Liver (tissue), 9 donors: ENCODE results near the gene CCNO. TPM values are rescaled to one million over a fixed set of nuclear protein-coding genes. Genes with fewer than 3 reads are reported as not detected.

Experiments used
- DNase-seq: peaks from one replicate; pipeline ENCODE4 v3.0.0-alpha.2; 2017; ENCODE audit warnings: low spot score
- H3K27ac ChIP-seq, 2 donors: one replicate each; pipeline ENCODE4 v1.7.0; 2013; ENCODE audit warnings: inconsistent platforms in 2 of 2, low read length in 2 of 2, control low read depth in 1 of 2, low read depth in 1 of 2, mild to moderate bottlenecking in 1 of 2
- H3K27me3 ChIP-seq, 4 donors: one replicate each; pipeline versions ENCODE4 v1.6.1 to v1.7.0; 2013; ENCODE audit warnings: low read length in 3 of 4, inconsistent platforms in 1 of 4, mild to moderate bottlenecking in 1 of 4, moderate library complexity in 1 of 4; ENCODE audit not compliant: control insufficient read depth in 4 of 4, insufficient read depth in 4 of 4
- H3K36me3 ChIP-seq, 4 donors: one replicate each; pipeline versions ENCODE4 v1.6.1 to v1.7.0; 2013; ENCODE audit warnings: low read length in 3 of 4, mild to moderate bottlenecking in 3 of 4, low read depth in 1 of 4, moderate library complexity in 1 of 4; ENCODE audit not compliant: control insufficient read depth in 4 of 4, insufficient read depth in 3 of 4
- H3K4me1 ChIP-seq, 4 donors: one replicate each; pipeline versions ENCODE4 v1.6.1 to v1.7.0; 2013; ENCODE audit warnings: low read length in 3 of 4, mild to moderate bottlenecking in 3 of 4, moderate library complexity in 1 of 4; ENCODE audit not compliant: control insufficient read depth in 4 of 4, insufficient read depth in 4 of 4
- H3K4me3 ChIP-seq, 3 donors: one replicate each; pipeline versions ENCODE4 v1.6.1 to v1.7.0; 2013; ENCODE audit warnings: low read length in 3 of 3, control low read depth in 1 of 3, low read depth in 1 of 3, mild to moderate bottlenecking in 1 of 3
- H3K9ac ChIP-seq, 2 donors: one replicate each; pipeline ENCODE4 v1.7.0; 2013; ENCODE audit warnings: low read length in 2 of 2, mild to moderate bottlenecking in 2 of 2, moderate library complexity in 2 of 2, control low read depth in 1 of 2, low read depth in 1 of 2
- H3K9me3 ChIP-seq, 4 donors: one replicate each; pipeline versions ENCODE4 v1.6.1 to v1.7.0; 2013; ENCODE audit warnings: low read length in 3 of 4; ENCODE audit not compliant: control insufficient read depth in 4 of 4
- EGR1 ChIP-seq, 2 donors: IDR thresholded peaks; 2 replicates each; pipeline ENCODE4 v1.6.1; 2016 to 2018; ENCODE audit warnings: antibody characterized with exemption in 2 of 2, low read depth in 2 of 2
- FOXA2 ChIP-seq: IDR thresholded peaks from 2 replicates; pipeline ENCODE4 v1.6.1; 2016; ENCODE audit warnings: antibody characterized with exemption
- HNF4A ChIP-seq, 2 donors: conservative IDR thresholded peaks; 2 replicates each; pipeline ENCODE4 v1.6.1; 2016; ENCODE audit warnings: antibody characterized with exemption in 2 of 2, mild to moderate bottlenecking in 2 of 2
- RAD21 ChIP-seq, 2 donors: IDR thresholded peaks; 2 replicates each; pipeline ENCODE4 v1.6.1; 2016; ENCODE audit warnings: antibody characterized with exemption in 2 of 2, mild to moderate bottlenecking in 2 of 2
- RXRA ChIP-seq, 2 donors: IDR thresholded peaks; 2 replicates each; pipeline ENCODE4 v1.6.1; 2017 to 2018; ENCODE audit warnings: antibody characterized with exemption in 2 of 2, mild to moderate bottlenecking in 1 of 2
- TAF1 ChIP-seq: conservative IDR thresholded peaks from 2 replicates; pipeline ENCODE4 v1.6.1; 2016; ENCODE audit warnings: antibody characterized with exemption, mild to moderate bottlenecking
- WGBS: extraction: QIAGEN DNeasy Blood & Tissue Kit; methylation state at CpG from one replicate; pipeline ENCODE4 v1.1.7; 2013; 5-methylcytosine and 5-hydroxymethylcytosine counted together
- polyA plus RNA-seq, 2 donors: library from polyadenylated mRNA; stranded (reverse) in 1 of 2; unstranded in 1 of 2; fragments of 200-250 nt in 1 of 2; fragments of >200 nt in 1 of 2; fragmentation: Nextera tagmentation in 1 of 2; extraction: Ambion mirVana in 1 of 2; gene quantifications; one replicate each; pipeline versions ENCODE4 v1.2.1 to v1.2.3, GENCODE V29; 2013 to 2015
- total RNA-seq, 2 donors: library from RNA; depleted of rRNA; stranded (reverse); fragments of >200 nt; gene quantifications; one replicate each; pipeline ENCODE4 v1.2.3, GENCODE V29; 2014
- TF ChIP-seq, protein P1 (sequence below): IDR thresholded peaks from 2 replicates; pipeline ENCODE4 v1.6.1; 2016; ENCODE audit warnings: antibody characterized with exemption, mild to moderate bottlenecking
- TF ChIP-seq, protein P2 (sequence below): IDR thresholded peaks from 2 replicates; pipeline ENCODE4 v1.6.1; 2016; ENCODE audit warnings: antibody characterized with exemption
- TF ChIP-seq, protein P3 (sequence below): fragments of 150-350 bp; IDR thresholded peaks from 2 replicates; pipeline ENCODE4 v1.5.1; 2017; ENCODE audit warnings: improper control_type of control experiment, low read depth, low read length; ENCODE audit not compliant: missing input control
- TF ChIP-seq, protein P4 (sequence below): IDR thresholded peaks from 2 replicates; pipeline ENCODE4 v1.6.1; 2016; ENCODE audit warnings: antibody characterized with exemption
- donor health status: healthy.
- donor health status: healthy.
- donor health status: healthy.
- donor health status: healthy.
- donor health status: healthy.

The CCNO gene
- total and polyA plus RNA-seq, 4 donors = 0.23 TPM; not detected in 3

DNA sequence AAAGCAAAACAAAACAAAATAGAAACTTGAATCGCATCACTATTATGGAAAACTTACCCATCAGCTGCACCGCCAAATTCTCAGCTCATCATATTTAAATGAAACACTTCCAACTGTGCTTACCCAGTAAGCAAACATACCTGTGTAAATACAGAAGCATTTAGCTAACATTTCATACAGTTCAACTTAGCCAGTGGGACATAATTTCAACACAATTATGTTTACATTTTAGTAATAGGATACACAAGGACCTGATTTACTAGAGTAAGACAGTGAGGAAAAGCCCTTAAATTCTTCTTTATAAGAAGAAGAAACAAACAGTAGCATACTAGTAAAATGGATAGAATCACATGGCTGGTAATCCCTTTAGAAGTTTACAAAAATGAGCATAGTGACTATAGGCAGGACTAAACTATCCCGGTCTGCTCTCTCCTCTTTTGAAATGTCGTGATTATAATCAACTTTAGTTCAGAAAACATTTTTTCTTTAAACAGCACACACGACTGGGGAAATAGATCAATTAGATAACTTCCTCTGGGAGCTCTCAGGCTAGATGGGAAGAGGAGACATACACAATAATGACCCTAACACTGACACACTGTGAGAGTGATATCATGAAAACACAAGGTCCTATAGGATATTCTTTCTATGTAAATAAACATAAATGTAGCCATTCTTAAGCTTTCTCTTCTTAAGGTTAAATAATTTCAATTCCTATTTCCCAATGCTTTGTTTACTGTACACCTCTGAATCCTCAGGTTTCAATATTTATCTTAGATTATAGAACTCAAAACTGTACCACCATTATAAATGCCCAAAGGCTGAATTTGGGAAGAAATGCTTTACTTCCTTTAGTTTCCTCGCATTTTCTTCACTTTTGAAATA, 44.5 kb downstream of the CCNO start:
- Histone ChIP-seq H3K9me3 (no peaks in the 10 kb centered on the region), H3K4me1 (peaks cover 0 to 4% (median 0%) of the 10 kb centered on the region in 4 donors), H3K36me3 (no peaks in the 10 kb centered on the region), H3K9ac (no peak overlapping the region), H3K27ac (no peak overlapping the region), H3K27me3 (peaks cover 0 to 5% (median 1%) of the 10 kb centered on the region in 4 donors), H3K4me3 (no peak overlapping the region)
- WGBS = 45% methylated on average over 6 of the region's 6 CpGs
- DNase-seq = no peak
- TF ChIP-seq TAF1 (no peak), HNF4A (conservative IDR thresholded peaks at IDR 0.05) (no peak), FOXA2 (no peak), EGR1 (IDR thresholded peaks at IDR 0.05; ENCODE audit: low read depth in 2 of 2) (no peak), RXRA (IDR thresholded peaks at IDR 0.05) (no peak), RAD21 (IDR thresholded peaks at IDR 0.05) (no peak)
- TF ChIP-seq, protein P1, sequence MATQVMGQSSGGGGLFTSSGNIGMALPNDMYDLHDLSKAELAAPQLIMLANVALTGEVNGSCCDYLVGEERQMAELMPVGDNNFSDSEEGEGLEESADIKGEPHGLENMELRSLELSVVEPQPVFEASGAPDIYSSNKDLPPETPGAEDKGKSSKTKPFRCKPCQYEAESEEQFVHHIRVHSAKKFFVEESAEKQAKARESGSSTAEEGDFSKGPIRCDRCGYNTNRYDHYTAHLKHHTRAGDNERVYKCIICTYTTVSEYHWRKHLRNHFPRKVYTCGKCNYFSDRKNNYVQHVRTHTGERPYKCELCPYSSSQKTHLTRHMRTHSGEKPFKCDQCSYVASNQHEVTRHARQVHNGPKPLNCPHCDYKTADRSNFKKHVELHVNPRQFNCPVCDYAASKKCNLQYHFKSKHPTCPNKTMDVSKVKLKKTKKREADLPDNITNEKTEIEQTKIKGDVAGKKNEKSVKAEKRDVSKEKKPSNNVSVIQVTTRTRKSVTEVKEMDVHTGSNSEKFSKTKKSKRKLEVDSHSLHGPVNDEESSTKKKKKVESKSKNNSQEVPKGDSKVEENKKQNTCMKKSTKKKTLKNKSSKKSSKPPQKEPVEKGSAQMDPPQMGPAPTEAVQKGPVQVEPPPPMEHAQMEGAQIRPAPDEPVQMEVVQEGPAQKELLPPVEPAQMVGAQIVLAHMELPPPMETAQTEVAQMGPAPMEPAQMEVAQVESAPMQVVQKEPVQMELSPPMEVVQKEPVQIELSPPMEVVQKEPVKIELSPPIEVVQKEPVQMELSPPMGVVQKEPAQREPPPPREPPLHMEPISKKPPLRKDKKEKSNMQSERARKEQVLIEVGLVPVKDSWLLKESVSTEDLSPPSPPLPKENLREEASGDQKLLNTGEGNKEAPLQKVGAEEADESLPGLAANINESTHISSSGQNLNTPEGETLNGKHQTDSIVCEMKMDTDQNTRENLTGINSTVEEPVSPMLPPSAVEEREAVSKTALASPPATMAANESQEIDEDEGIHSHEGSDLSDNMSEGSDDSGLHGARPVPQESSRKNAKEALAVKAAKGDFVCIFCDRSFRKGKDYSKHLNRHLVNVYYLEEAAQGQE = no peak
- TF ChIP-seq, protein P2, sequence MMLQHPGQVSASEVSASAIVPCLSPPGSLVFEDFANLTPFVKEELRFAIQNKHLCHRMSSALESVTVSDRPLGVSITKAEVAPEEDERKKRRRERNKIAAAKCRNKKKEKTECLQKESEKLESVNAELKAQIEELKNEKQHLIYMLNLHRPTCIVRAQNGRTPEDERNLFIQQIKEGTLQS = no peak

DNA sequence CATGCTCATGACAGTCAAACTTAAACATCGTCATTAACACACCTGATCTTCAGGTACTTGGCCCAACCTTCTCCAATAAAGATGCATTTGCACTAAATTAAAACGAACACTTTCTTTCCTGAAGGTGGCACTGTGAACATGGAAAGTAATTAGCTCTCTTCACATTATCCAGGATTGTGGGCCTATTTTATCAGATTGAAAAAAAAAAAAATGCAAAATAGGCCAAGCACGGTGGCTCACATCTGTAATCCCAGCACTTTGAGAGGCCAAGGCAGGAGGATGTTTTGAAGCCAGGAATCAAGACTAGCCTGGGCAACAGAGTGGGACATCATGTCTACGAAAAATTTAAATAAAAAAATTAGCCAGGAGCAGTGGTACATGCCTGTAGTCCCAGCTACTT, 46.0 kb downstream of the CCNO start:
- H3K27me3 ChIP-seq = peaks cover 0 to 5% (median 0%) of the 10 kb centered on the region in 4 donors
- peak; percentile 56 to 57 for TF ChIP-seq RAD21 (IDR thresholded peaks at IDR 0.05)
- TF ChIP-seq, protein P3, sequence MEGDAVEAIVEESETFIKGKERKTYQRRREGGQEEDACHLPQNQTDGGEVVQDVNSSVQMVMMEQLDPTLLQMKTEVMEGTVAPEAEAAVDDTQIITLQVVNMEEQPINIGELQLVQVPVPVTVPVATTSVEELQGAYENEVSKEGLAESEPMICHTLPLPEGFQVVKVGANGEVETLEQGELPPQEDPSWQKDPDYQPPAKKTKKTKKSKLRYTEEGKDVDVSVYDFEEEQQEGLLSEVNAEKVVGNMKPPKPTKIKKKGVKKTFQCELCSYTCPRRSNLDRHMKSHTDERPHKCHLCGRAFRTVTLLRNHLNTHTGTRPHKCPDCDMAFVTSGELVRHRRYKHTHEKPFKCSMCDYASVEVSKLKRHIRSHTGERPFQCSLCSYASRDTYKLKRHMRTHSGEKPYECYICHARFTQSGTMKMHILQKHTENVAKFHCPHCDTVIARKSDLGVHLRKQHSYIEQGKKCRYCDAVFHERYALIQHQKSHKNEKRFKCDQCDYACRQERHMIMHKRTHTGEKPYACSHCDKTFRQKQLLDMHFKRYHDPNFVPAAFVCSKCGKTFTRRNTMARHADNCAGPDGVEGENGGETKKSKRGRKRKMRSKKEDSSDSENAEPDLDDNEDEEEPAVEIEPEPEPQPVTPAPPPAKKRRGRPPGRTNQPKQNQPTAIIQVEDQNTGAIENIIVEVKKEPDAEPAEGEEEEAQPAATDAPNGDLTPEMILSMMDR = peak; percentile 10
- TF ChIP-seq, protein P4, sequence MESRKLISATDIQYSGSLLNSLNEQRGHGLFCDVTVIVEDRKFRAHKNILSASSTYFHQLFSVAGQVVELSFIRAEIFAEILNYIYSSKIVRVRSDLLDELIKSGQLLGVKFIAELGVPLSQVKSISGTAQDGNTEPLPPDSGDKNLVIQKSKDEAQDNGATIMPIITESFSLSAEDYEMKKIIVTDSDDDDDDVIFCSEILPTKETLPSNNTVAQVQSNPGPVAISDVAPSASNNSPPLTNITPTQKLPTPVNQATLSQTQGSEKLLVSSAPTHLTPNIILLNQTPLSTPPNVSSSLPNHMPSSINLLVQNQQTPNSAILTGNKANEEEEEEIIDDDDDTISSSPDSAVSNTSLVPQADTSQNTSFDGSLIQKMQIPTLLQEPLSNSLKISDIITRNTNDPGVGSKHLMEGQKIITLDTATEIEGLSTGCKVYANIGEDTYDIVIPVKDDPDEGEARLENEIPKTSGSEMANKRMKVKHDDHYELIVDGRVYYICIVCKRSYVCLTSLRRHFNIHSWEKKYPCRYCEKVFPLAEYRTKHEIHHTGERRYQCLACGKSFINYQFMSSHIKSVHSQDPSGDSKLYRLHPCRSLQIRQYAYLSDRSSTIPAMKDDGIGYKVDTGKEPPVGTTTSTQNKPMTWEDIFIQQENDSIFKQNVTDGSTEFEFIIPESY = no peak
- H3K4me3 ChIP-seq = no peak overlapping the region
- WGBS = 54% methylated on average over 4 of the region's 4 CpGs
- DNase-seq = no peak
- H3K27ac ChIP-seq = no peak overlapping the region
- H3K36me3 ChIP-seq = no peaks in the 10 kb centered on the region
- H3K9me3 ChIP-seq = peaks cover 0 to 4% (median 0%) of the 10 kb centered on the region in 4 donors
- H3K4me1 ChIP-seq = peaks cover 0 to 4% (median 0%) of the 10 kb centered on the region in 4 donors
- no peak overlapping the region for H3K9ac ChIP-seq

Other genes starting within 250 kb of the CCNO start
- gene ESM1, start 248.0 kb downstream of the CCNO start, total RNA-seq = under 1 TPM in 1 of 2 donors, not detected in 1; 0.28 TPM
- gene ESM1, start 248.0 kb downstream of the CCNO start, polyA plus RNA-seq = under 1 TPM in 1 of 2 donors, not detected in 1; 0.08 TPM
- 1 to 10 TPM in 1 of 2 donors, under 1 TPM in 1; 0.61 to 1.7 TPM for gene GZMK, start 209.4 kb downstream of the CCNO start, total RNA-seq
- gene GZMK, start 209.4 kb downstream of the CCNO start, polyA plus RNA-seq = 1 to 10 TPM in 1 of 2 donors, under 1 TPM in 1; 0.96 to 1.1 TPM
- gene GZMA, start 131.0 kb downstream of the CCNO start, total RNA-seq = 1 to 10 TPM; 2.1 to 2.4 TPM
- gene GZMA, start 131.0 kb downstream of the CCNO start, polyA plus RNA-seq = 1 to 10 TPM; 1.9 to 2.2 TPM
- gene GPX8, start 73.4 kb downstream of the CCNO start, total RNA-seq = 1 to 10 TPM; 1.0 TPM
- 1 to 10 TPM in 1 of 2 donors, under 1 TPM in 1; 0.68 to 1.2 TPM for gene GPX8, start 73.4 kb downstream of the CCNO start, polyA plus RNA-seq
- gene CDC20B, start 60.4 kb downstream of the CCNO start, total RNA-seq = under 1 TPM in 1 of 2 donors, not detected in 1; 0.28 TPM
- not detected for gene CDC20B, start 60.4 kb downstream of the CCNO start, polyA plus RNA-seq
- gene MCIDAS, start 6.3 kb downstream of the CCNO start, total RNA-seq = not detected
- gene MCIDAS, start 6.3 kb downstream of the CCNO start, polyA plus RNA-seq = not detected
- gene DHX29, start 74.1 kb upstream of the CCNO start, total RNA-seq = 10 to 100 TPM; 19.2 to 23.8 TPM
- 10 to 100 TPM in 1 of 2 donors, 1 to 10 TPM in 1; 8.6 to 43.8 TPM for gene DHX29, start 74.1 kb upstream of the CCNO start, polyA plus RNA-seq
- 10 to 100 TPM; 37.0 to 43.8 TPM for gene MTREX, start 74.4 kb upstream of the CCNO start, total RNA-seq
- gene MTREX, start 74.4 kb upstream of the CCNO start, polyA plus RNA-seq = 10 to 100 TPM in 1 of 2 donors, 1 to 10 TPM in 1; 10.0 to 10.4 TPM